Kidney tubule cell (primary cell): ENCODE results near the gene FOXO3.
A peak's percentile ranks its signal among the peaks of the same experiment; 100 is the strongest.

ENCODE experiments used
- DNase-seq: peaks from one replicate; pipeline ENCODE4 v3.0.0-alpha.2; 2018; ENCODE audit warnings: low spot score

FOXO3 gene

DNA sequence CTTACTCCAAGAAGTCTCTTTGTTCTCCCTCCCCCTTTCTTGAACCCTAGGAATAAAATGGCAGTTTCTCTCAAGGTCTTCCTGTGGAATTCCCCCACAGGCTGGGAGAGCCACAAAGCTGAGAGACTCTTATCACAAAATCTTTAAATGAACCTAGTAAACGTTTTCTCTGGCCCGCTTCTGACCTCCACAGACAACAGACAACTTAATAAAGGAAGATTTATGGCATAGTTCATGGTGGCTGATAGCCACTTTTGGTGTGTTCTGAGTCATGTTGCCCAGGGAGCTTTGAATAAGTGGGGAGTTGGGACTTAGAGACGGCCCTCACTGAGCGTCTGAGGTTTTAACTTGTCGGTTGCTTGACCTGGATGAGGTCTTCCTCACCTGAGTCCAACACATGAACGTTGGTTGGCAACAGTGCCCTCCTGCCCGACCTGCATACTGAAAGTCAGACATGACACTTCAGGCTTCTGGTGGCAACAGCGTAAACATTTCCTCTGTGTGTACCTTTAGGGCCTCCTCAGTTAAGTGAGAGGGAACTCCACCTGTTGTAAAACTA, 124.1 kb downstream of the FOXO3 start:
- DNase-seq, result peak; percentile 65

- no peak for DNase-seq
Measured at GRCh38 chr6:108685970-108686369, 125.3 kb downstream of the FOXO3 start.

- DNase-seq, result no peak
Measured at GRCh38 chr6:108686896-108687295, 126.2 kb downstream of the FOXO3 start.

DNA sequence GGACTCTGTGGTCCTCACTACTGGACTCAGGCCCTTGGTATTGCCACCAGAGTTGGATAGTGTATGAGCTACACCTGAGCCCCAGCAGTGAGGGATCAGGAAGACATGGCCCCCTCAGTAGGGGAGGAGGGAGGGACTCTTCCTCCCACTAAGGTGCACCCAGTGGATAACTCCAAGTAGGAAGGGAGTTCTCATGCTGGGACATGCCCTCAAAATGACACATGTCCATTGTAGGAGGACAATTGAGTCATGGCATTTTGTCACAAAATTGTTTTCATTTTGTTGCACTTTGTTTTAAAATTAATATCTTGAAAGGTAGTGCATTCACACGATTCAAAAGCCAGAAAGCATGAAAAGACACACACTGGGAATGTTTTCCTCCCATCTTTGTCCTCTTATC, 127.2 kb downstream of the FOXO3 start:
- DNase-seq, result no peak

DNA sequence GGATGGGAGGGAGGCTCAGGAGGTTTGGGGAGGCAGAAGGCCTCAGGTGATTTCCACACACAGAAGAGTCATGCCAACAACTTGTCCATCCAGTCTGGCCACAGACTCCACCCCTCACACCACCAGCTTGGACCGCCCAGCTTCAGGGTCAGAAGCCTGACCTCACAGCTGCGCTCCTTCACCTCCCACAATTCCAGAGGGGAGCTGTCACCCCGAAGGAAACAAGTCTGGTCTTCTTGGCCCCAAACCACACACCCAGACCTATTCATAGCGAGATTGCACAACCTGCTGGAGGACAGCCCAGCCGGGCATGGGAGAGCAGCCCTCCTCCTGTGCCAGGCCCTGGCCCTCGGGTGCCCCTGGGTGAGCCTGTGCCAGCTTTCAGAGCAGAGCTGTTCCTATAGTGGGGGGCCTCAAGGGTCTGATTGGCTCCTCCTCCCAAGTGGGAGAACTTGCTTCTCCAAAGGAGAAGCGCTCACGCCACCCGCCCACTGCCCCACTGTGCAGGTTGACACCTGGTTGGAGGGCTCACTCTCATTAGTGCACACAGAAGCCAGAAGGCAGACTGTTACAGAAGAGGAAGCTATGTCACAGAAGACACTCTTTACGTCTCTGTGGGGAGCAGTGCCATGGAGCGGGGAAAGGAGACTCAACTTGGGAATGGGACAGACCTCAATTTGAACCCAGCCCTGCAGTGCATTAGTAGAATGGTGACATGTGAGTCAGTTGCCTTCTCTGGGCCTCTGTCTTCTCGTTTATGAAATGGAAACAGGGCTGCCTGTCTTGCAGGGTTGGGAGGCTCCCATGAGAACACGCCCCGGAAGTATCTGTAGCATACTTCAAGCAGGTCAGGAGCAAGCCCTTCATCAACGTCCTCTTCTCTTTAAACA, 128.8 kb downstream of the FOXO3 start:
- DNase-seq, result peak; percentile 97

GRCh38 chr6:108690326-108691049, 129.8 kb downstream of the FOXO3 start:
- peak; percentile 44 for DNase-seq

- DNase-seq, result no peak
Measured at GRCh38 chr6:108693430-108694154, 132.9 kb downstream of the FOXO3 start.

GRCh38 chr6:108694816-108695215, 134.1 kb downstream of the FOXO3 start:
- no peak for DNase-seq

GRCh38 chr6:108697561-108698161, 136.9 kb downstream of the FOXO3 start:
- DNase-seq, result no peak

DNA sequence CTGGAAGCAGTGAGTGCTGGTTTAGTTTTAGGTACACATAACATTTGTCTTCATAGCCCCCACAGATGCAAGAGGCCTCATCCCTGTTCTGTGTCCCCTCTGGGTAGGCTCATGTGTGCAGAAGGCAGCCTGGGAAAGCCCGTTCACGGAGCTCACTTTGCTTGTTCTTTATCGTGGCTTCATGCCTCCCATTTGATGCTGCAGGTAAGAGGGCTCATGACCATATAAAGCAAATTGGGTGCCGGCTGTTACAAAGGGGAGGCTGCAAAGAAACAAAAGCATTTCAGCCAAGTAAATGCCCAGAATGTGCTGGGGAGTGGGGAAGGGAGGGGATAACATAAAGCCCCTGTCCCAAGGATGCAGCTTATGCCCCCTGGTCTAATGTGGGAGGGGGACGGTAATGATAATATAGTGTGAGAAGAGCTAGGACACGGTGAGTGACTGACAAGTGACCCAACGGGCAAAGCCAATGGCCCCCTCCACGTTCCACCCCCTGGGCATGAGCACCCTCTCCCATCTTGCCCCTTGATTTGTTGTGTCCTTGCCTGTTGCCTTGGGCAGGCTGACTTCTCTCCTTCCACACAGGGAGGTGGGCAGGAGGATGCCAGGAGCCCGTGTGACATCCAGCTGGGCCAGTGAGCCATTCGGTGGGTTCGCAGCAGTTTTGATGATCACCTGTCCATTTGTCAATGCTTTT, 138.0 kb downstream of the FOXO3 start:
- no peak for DNase-seq

GRCh38 chr6:108699290-108700041, 138.7 kb downstream of the FOXO3 start:
- DNase-seq, result no peak

- DNase-seq, result no peak
Measured at GRCh38 chr6:108702106-108702851, 141.6 kb downstream of the FOXO3 start.

DNA sequence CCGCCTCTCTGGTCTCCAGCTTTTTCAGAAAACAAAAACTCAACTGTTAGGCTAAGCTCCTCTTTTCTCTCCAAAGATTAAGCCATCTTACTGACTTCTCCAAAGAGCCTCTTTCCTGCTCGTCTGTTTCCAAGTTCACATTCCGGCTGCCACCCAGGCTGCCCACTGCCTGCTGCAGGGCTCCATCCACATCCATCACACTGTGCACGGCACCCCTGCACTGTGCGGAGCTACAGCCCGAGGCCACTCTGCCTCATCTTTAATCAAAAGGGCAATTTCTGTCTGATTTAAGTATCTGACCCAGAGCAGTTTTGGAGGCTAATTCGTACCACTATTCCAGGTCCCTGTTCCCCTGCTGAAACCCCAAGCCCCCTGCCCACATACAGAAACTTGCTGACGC, 145.9 kb downstream of the FOXO3 start:
- DNase-seq, result no peak

DNA sequence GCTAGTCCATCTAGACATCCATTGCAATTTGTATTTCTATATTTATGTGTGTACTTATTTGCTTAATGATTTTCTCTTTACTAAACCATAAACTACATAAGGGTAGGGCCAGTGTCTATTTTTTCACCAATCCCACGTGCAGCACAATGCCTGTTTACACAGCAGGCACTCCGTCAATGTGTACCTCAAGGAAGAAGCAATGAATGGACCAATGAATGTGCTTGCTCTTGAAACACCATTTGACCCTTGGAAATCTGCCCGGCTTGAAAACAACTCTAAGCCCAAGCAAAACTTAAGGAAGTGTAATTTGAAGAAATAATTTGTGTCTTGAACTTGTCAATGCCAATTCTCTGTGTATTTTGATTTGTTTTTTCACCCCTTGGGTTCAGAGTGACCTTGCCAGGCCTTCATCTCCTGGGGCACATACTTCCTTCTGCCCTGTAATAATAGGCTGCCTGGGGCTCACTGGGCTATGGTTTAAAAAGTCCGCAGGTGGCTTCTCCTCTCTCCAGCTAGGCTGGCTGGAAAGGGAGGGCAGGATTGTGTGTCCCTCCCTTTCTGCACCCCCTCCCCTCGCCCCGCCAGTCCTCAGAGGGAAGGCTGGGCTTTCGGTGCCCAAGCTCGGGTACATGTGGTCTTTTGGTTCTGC, 146.7 kb downstream of the FOXO3 start:
- no peak for DNase-seq

- no peak for DNase-seq
Measured at GRCh38 chr6:108710030-108710429, 149.3 kb downstream of the FOXO3 start.

- DNase-seq, result peak; percentile 27
Measured at GRCh38 chr6:108710551-108710950, 149.8 kb downstream of the FOXO3 start.

GRCh38 chr6:108711071-108711470, 150.4 kb downstream of the FOXO3 start:
- DNase-seq, result no peak

- no peak for DNase-seq
Measured at GRCh38 chr6:108711826-108712225, 151.1 kb downstream of the FOXO3 start.

DNA sequence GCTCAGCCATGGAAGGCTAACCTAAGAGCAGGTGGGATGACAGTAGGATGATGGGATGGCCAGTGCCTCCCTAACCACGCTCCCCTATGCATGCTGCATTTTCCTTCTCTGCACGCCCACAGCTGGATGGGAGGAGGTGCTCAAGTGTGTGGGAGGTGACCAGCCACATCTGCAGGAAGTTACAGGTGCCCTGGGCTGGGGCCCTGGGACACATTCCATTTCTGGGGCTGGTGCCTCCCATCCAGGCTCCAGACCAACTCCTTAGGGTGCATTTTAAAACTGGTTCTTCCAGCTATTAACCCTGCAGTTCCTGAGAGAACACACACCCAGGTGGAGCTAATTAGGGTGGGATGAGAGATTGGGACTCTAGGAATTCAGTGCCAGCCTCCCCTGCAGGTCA, 152.2 kb downstream of the FOXO3 start:
- DNase-seq, result no peak
